Adipose tissue (tissue), 3 donors: ENCODE measurements around the gene GPR132. TPM values are rescaled to one million over a fixed set of nuclear protein-coding genes. Genes with fewer than 3 reads are reported as not detected.
"Not testable (repeated sequence)": the region's sequence is repeated elsewhere in the genome, so short reads cannot be mapped to it uniquely, and the experiment has no call there.

Experiments
- H3K27ac ChIP-seq: one replicate; pipeline ENCODE4 v1.5.1; 2013; ENCODE audit warnings: low read depth, low read length
- WGBS, 3 donors: extraction: QIAGEN DNeasy Blood & Tissue Kit; methylation state at CpG; one replicate each; pipeline ENCODE4 v1.1.7; 2013; 5-methylcytosine and 5-hydroxymethylcytosine counted together
- polyA plus RNA-seq, 3 donors: library from polyadenylated mRNA; stranded (reverse); fragments of 200-250 nt; gene quantifications; one replicate each; pipeline ENCODE4 v1.2.3, GENCODE V29; 2013
- donor health status: healthy with polysubstance abuse.
- donor health status: Bipolar disorder and iron deficiency.
- donor health status: healthy.

Gene GPR132
- polyA plus RNA-seq, 3 donors, result 0.37 to 2.7 (median 2.4) TPM

- WGBS, 3 donors, result 79 to 90% (median 89%) methylated on average over 9 of the region's 9 CpGs
- no peak overlapping the region for H3K27ac ChIP-seq
These were observed 34.3 kb downstream of the GPR132 start for GRCh38 chr14:105030836-105031396.

GRCh38 chr14:105030194-105030593, 35.0 kb downstream of the GPR132 start:
- WGBS, 3 donors, result 65 to 90% (median 85%) methylated on average over 2 of the region's 2 CpGs
- no peak overlapping the region for H3K27ac ChIP-seq

GRCh38 chr14:105029402-105029801, 35.8 kb downstream of the GPR132 start:
- WGBS, 3 donors, result 64 to 85% (median 81%) methylated on average over 7 of the region's 7 CpGs
- no peak overlapping the region for H3K27ac ChIP-seq

- H3K27ac ChIP-seq, result no peak overlapping the region
- WGBS, 3 donors, result 78 to 88% (median 79%) methylated on average over 12 of the region's 12 CpGs
These were observed 36.8 kb downstream of the GPR132 start for GRCh38 chr14:105028251-105028927.

- 56 to 81% (median 73%) methylated on average over 4 of the region's 4 CpGs for WGBS, 3 donors
- not testable (repeated sequence) for H3K27ac ChIP-seq
These were observed 37.5 kb downstream of the GPR132 start for GRCh38 chr14:105027718-105028117.

GRCh38 chr14:105026802-105027563, 38.2 kb downstream of the GPR132 start:
- 0 to 45% (median 41%) methylated on average over 1 of the region's 1 CpG for WGBS, 3 donors
- H3K27ac ChIP-seq, result no peak overlapping the region

GRCh38 chr14:105026033-105026785, 39.0 kb downstream of the GPR132 start:
- WGBS, 3 donors, result 87 to 89% (median 88%) methylated on average over 16 of the region's 16 CpGs
- no peak overlapping the region for H3K27ac ChIP-seq

GRCh38 chr14:105025429-105025828, 39.8 kb downstream of the GPR132 start:
- H3K27ac ChIP-seq, result no peak overlapping the region
- WGBS, 3 donors, result 96 to 98% (median 97%) methylated on average over 6 of the region's 6 CpGs

- WGBS, 3 donors, result 70 to 81% (median 79%) methylated on average over 4 of the region's 4 CpGs
- no peak overlapping the region for H3K27ac ChIP-seq
These were observed 41.3 kb downstream of the GPR132 start for GRCh38 chr14:105023791-105024480.

GRCh38 chr14:105023144-105023543, 42.1 kb downstream of the GPR132 start:
- H3K27ac ChIP-seq, result no peak overlapping the region

GRCh38 chr14:105022276-105022670, 43.0 kb downstream of the GPR132 start:
- H3K27ac ChIP-seq, result no peak overlapping the region
- WGBS, 3 donors, result 58 to 90% (median 87%) methylated on average over 2 of the region's 2 CpGs

More at GRCh38 chr14:105023144-105023543, 42.1 kb downstream of the GPR132 start:
- 67 to 76% (median 72%) methylated on average over 11 of the region's 11 CpGs for WGBS, 3 donors

- H3K27ac ChIP-seq, result no peak overlapping the region
- 8 to 14% (median 13%) methylated on average over 20 of the region's 20 CpGs for WGBS, 3 donors
These were observed 43.5 kb downstream of the GPR132 start for GRCh38 chr14:105021656-105022275.

GRCh38 chr14:105020815-105021655, 44.2 kb downstream of the GPR132 start, which contains the start of gene CDCA4:
Gene CDCA4 (minus strand): TSS chr14:105021083. CDS start chr14:105011929, 9,154 bp downstream.
- peak within 1 kb of the TSS; percentile 15 for H3K27ac ChIP-seq
- 0% methylated on average over 68 to 115 of the region's 115 CpGs for WGBS, 3 donors

GRCh38 chr14:105019861-105020814, 45.1 kb downstream of the GPR132 start:
- WGBS, 3 donors, result 7 to 10% (median 7%) methylated on average over 43 to 75 of the region's 75 CpGs
- peak overlapping the region; percentile 15 for H3K27ac ChIP-seq

GRCh38 chr14:105018414-105018813, 46.8 kb downstream of the GPR132 start:
- no peak overlapping the region for H3K27ac ChIP-seq
- 82 to 90% (median 86%) methylated on average over 4 of the region's 4 CpGs for WGBS, 3 donors

- H3K27ac ChIP-seq, result no peak overlapping the region
- WGBS, 3 donors, result 67 to 89% (median 79%) methylated on average over 6 of the region's 6 CpGs
These were observed 49.3 kb downstream of the GPR132 start for GRCh38 chr14:105015905-105016304.
